Embryonic facial prominence (tissue), 1 donor: ENCODE results near the gene SRRM2.

ENCODE experiments used
- DNase-seq: peaks from one replicate; pipeline ENCODE4 v3.0.0-alpha.2; 2016; ENCODE audit errors: extremely low spot score

Gene SRRM2

GRCh38 chr16:2739625-2740430 lies 12.6 kb upstream of the SRRM2 start:
- no peak for DNase-seq

GRCh38 chr16:2740476-2740875 lies 12.0 kb upstream of the SRRM2 start:
- no peak for DNase-seq

- DNase-seq: no peak
These were observed 11.3 kb upstream of the SRRM2 start for GRCh38 chr16:2741168-2741567.

- DNase-seq: no peak
These were observed 10.0 kb upstream of the SRRM2 start for GRCh38 chr16:2742323-2743006.

GRCh38 chr16:2743007-2743810 lies 9.2 kb upstream of the SRRM2 start:
- DNase-seq: no peak

- DNase-seq: no peak
These were observed 7.7 kb upstream of the SRRM2 start for GRCh38 chr16:2744711-2745110.

- no peak for DNase-seq
These were observed 7.1 kb upstream of the SRRM2 start for GRCh38 chr16:2745116-2745890.

- no peak for DNase-seq
These were observed 6.5 kb upstream of the SRRM2 start for GRCh38 chr16:2745961-2746360.

GRCh38 chr16:2748757-2749455 lies 3.5 kb upstream of the SRRM2 start:
- DNase-seq: no peak

- DNase-seq: no peak
These were observed 3.0 kb upstream of the SRRM2 start for GRCh38 chr16:2749476-2749875.

GRCh38 chr16:2749936-2750335 lies 2.5 kb upstream of the SRRM2 start:
- DNase-seq: no peak

GRCh38 chr16:2751577-2752034 lies 832 bp upstream of the SRRM2 start:
- DNase-seq: peak; percentile 20

- DNase-seq: peak; percentile 58
These were observed 653 bp downstream of the SRRM2 start for GRCh38 chr16:2752850-2753732.

- no peak for DNase-seq
These were observed 1.2 kb downstream of the SRRM2 start for GRCh38 chr16:2753733-2754020.

- DNase-seq: no peak
These were observed 2.7 kb downstream of the SRRM2 start for GRCh38 chr16:2755158-2755557.

- DNase-seq: no peak
These were observed 4.0 kb downstream of the SRRM2 start for GRCh38 chr16:2756288-2757015.

- no peak for DNase-seq
These were observed 4.9 kb downstream of the SRRM2 start for GRCh38 chr16:2757344-2757743.

- no peak for DNase-seq
These were observed 9.0 kb downstream of the SRRM2 start for GRCh38 chr16:2761472-2761871.

- no peak for DNase-seq
These were observed 9.6 kb downstream of the SRRM2 start for GRCh38 chr16:2761886-2762583.
